Neuron (in vitro differentiated cells): Measurements from ENCODE around the gene FBXO48.
A peak's percentile ranks its signal among the peaks of the same experiment; 100 is the strongest.

Source experiments
- H2AFZ ChIP-seq: one replicate; pipeline ENCODE4 v1.6.1; 2013; ENCODE audit warnings: low read depth, mild to moderate bottlenecking, inconsistent platforms, low read length, moderate library complexity
- H3K27me3 ChIP-seq: one replicate; pipeline ENCODE4 v1.6.1; 2013; ENCODE audit warnings: low read length; ENCODE audit not compliant: insufficient read depth
- H3K36me3 ChIP-seq: one replicate; pipeline ENCODE4 v1.6.1; 2013; ENCODE audit warnings: low read length; ENCODE audit not compliant: insufficient read depth
- H3K4me1 ChIP-seq: one replicate; pipeline ENCODE4 v1.6.1; 2013; ENCODE audit warnings: low read length; ENCODE audit not compliant: insufficient read depth
- H3K4me3 ChIP-seq: 2 replicates; pipeline ENCODE4 v1.5.1; 2013; ENCODE audit warnings: mild to moderate bottlenecking, low read length, moderate library complexity
- H3K9me3 ChIP-seq: one replicate; pipeline ENCODE4 v1.6.1; 2013; ENCODE audit warnings: low read length

Gene FBXO48

GRCh38 chr2:68441179-68441993 is 25.7 kb downstream of the FBXO48 start:
- Histone ChIP-seq H3K4me1 (no peaks in the 10 kb centered on the region), H3K36me3 (no peaks in the 10 kb centered on the region), H2AFZ (peak overlapping the region; percentile 36), H3K4me3 (no peak overlapping the region), H3K27me3 (no peaks in the 10 kb centered on the region), H3K9me3 (no peaks in the 10 kb centered on the region)

- no peaks in the 10 kb centered on the region for H3K27me3 ChIP-seq
- H3K4me3 ChIP-seq: no peak overlapping the region
- H3K9me3 ChIP-seq: no peaks in the 10 kb centered on the region
- no peaks in the 10 kb centered on the region for H3K36me3 ChIP-seq
- H2AFZ ChIP-seq: no peak overlapping the region
- H3K4me1 ChIP-seq: no peaks in the 10 kb centered on the region
Measured at GRCh38 chr2:68438455-68439303, 28.4 kb downstream of the FBXO48 start.

GRCh38 chr2:68436270-68436669 is 30.8 kb downstream of the FBXO48 start:
- Histone ChIP-seq H3K4me1 (no peaks in the 10 kb centered on the region), H3K36me3 (no peaks in the 10 kb centered on the region), H2AFZ (no peak overlapping the region), H3K4me3 (no peak overlapping the region), H3K9me3 (no peaks in the 10 kb centered on the region), H3K27me3 (no peaks in the 10 kb centered on the region)

GRCh38 chr2:68435615-68436014 is 31.5 kb downstream of the FBXO48 start:
- Histone ChIP-seq H3K4me3 (no peak overlapping the region), H3K4me1 (no peaks in the 10 kb centered on the region), H3K9me3 (no peaks in the 10 kb centered on the region), H3K36me3 (no peaks in the 10 kb centered on the region), H3K27me3 (no peaks in the 10 kb centered on the region), H2AFZ (no peak overlapping the region)

GRCh38 chr2:68434981-68435380 is 32.1 kb downstream of the FBXO48 start:
- Histone ChIP-seq H3K4me1 (no peaks in the 10 kb centered on the region), H2AFZ (no peak overlapping the region), H3K9me3 (no peaks in the 10 kb centered on the region), H3K27me3 (no peaks in the 10 kb centered on the region), H3K36me3 (no peaks in the 10 kb centered on the region), H3K4me3 (no peak overlapping the region)

- H3K4me1 ChIP-seq: no peaks in the 10 kb centered on the region
- H3K9me3 ChIP-seq: no peaks in the 10 kb centered on the region
- no peak overlapping the region for H2AFZ ChIP-seq
Measured at GRCh38 chr2:68432696-68433658, 34.1 kb downstream of the FBXO48 start.

GRCh38 chr2:68431316-68431972 is 35.6 kb downstream of the FBXO48 start:
- no peaks in the 10 kb centered on the region for H3K4me1 ChIP-seq

More at GRCh38 chr2:68432696-68433658, 34.1 kb downstream of the FBXO48 start:
- H3K4me3 ChIP-seq: no peak overlapping the region
- H3K27me3 ChIP-seq: no peaks in the 10 kb centered on the region
- no peaks in the 10 kb centered on the region for H3K36me3 ChIP-seq

GRCh38 chr2:68429311-68429826 is 37.7 kb downstream of the FBXO48 start:
- no peak overlapping the region for H3K4me3 ChIP-seq
- no peaks in the 10 kb centered on the region for H3K27me3 ChIP-seq
- H3K4me1 ChIP-seq: no peaks in the 10 kb centered on the region

More at GRCh38 chr2:68431316-68431972, 35.6 kb downstream of the FBXO48 start:
- Histone ChIP-seq H3K36me3 (no peaks in the 10 kb centered on the region), H2AFZ (no peak overlapping the region), H3K27me3 (no peaks in the 10 kb centered on the region), H3K4me3 (no peak overlapping the region), H3K9me3 (no peaks in the 10 kb centered on the region)

GRCh38 chr2:68428746-68429145 is 38.3 kb downstream of the FBXO48 start:
- Histone ChIP-seq H2AFZ (no peak overlapping the region), H3K27me3 (peaks cover 3% of the 10 kb centered on the region), H3K4me3 (no peak overlapping the region), H3K4me1 (no peaks in the 10 kb centered on the region), H3K9me3 (no peaks in the 10 kb centered on the region), H3K36me3 (no peaks in the 10 kb centered on the region)

More at GRCh38 chr2:68429311-68429826, 37.7 kb downstream of the FBXO48 start:
- Histone ChIP-seq H3K36me3 (no peaks in the 10 kb centered on the region), H3K9me3 (no peaks in the 10 kb centered on the region), H2AFZ (no peak overlapping the region)

- peaks cover 3% of the 10 kb centered on the region for H3K27me3 ChIP-seq
Measured at GRCh38 chr2:68428126-68428525, 39.0 kb downstream of the FBXO48 start.

GRCh38 chr2:68426848-68427579 is 40.1 kb downstream of the FBXO48 start:
- Histone ChIP-seq H3K4me3 (no peak overlapping the region), H3K4me1 (no peaks in the 10 kb centered on the region), H3K27me3 (peaks cover 3% of the 10 kb centered on the region), H2AFZ (no peak overlapping the region), H3K9me3 (no peaks in the 10 kb centered on the region), H3K36me3 (no peaks in the 10 kb centered on the region)

More at GRCh38 chr2:68428126-68428525, 39.0 kb downstream of the FBXO48 start:
- H3K9me3 ChIP-seq: no peaks in the 10 kb centered on the region
- no peak overlapping the region for H2AFZ ChIP-seq
- no peaks in the 10 kb centered on the region for H3K4me1 ChIP-seq
- no peak overlapping the region for H3K4me3 ChIP-seq
- H3K36me3 ChIP-seq: no peaks in the 10 kb centered on the region
